AG09319 (cell line): ENCODE measurements around the gene TCERG1L.
"Not testable (repeated sequence)": the region's sequence is repeated elsewhere in the genome, so short reads cannot be mapped to it uniquely, and the experiment has no call there.

Experiments used
- DNase-seq: peaks from one replicate; pipeline ENCODE4 v3.0.0-alpha.2; 2010; ENCODE audit warnings: low read depth; ENCODE audit errors: extremely low read depth
- TF ChIP-seq, protein P1 (sequence below): IDR thresholded peaks from 2 replicates; pipeline ENCODE4 v1.5.1; 2011; ENCODE audit warnings: low read depth, mild to moderate bottlenecking, inconsistent platforms, low read length, moderate library complexity

Gene TCERG1L

GRCh38 chr10:131176907-131177306, 134.6 kb downstream of the TCERG1L start:
- DNase-seq: no peak
- TF ChIP-seq, protein P1, sequence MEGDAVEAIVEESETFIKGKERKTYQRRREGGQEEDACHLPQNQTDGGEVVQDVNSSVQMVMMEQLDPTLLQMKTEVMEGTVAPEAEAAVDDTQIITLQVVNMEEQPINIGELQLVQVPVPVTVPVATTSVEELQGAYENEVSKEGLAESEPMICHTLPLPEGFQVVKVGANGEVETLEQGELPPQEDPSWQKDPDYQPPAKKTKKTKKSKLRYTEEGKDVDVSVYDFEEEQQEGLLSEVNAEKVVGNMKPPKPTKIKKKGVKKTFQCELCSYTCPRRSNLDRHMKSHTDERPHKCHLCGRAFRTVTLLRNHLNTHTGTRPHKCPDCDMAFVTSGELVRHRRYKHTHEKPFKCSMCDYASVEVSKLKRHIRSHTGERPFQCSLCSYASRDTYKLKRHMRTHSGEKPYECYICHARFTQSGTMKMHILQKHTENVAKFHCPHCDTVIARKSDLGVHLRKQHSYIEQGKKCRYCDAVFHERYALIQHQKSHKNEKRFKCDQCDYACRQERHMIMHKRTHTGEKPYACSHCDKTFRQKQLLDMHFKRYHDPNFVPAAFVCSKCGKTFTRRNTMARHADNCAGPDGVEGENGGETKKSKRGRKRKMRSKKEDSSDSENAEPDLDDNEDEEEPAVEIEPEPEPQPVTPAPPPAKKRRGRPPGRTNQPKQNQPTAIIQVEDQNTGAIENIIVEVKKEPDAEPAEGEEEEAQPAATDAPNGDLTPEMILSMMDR: no peak

DNA sequence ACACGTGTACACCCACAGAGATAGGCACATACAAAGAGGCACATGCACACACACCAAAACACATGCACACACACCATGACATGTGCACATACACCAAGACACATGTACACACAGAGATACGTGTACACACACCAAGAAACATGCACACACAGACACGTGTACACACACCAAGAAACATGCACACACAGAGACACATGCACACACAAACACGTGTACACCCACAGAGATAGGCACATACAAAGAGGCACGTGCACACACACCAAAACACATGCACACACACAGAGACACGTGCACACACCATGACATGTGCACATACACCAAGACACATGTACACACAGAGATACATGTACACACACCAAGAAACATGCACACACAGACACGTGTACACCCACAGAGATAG, 135.2 kb downstream of the TCERG1L start:
- not testable (repeated sequence) for DNase-seq

DNA sequence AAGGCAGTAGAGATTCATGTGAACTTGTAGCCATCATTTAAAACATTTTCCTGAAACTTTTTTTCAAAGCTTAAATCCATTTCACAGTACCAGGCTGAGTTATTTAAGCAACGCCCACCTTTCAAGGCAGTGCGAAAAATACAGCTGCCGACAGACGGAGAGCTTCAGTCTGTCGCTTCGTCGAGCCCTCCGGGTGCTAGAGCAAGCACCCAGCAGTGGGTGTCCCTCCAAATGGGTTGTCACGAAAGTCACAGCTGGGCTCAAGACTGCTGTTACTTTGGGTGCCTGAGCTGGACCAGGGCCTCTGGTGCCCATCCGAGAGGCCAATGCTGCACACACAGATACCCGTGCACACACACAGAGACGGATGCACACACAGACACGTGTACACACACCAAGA, 135.6 kb downstream of the TCERG1L start:
- TF ChIP-seq, protein P1: no peak
- no peak for DNase-seq

DNA sequence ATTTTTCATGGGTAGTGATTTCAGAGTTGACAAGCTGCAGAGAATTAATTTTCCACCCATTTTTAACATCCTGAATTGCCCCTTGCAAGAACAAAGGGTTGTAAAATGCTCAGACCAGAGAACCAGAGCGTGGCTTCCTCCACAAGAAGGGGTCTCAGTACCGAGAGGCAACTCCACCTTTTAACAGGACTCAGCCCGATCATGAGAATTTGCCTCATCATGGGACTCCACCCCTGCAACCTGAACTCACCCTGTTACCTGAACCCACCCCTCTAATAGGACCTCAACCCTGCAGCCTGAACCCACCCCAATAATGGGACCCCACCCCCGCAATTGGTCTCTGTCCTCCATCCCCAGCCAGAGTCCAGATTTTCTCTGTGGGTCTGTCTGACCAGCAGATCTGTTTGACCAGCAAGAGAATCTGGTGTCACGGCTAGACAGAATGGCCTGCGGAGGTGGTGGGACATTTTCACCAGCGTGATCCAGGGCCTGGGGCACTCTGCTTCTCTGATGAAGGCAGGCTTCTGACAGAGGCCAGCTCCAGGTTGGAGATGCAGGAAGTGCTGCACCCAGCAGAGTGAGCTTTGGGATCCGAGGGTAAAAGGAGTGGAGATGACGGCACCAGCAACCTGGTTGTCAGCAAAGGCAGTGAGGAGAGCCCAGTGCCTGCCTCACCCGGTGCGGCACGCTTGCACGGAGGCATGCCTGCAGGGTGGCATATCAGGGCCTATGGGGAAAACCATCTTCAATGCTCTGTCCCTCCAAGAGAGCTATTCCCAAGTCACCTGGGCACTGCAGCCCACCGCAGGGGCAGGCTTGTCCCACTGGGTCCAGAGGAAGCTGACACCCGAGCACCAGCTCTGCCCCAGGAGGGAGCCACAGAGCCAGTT, 136.6 kb downstream of the TCERG1L start:
- no peak for DNase-seq

GRCh38 chr10:131174211-131174565, 137.3 kb downstream of the TCERG1L start:
- no peak for DNase-seq
- TF ChIP-seq, protein P1: no peak

More for the DNA sequence above, 136.6 kb downstream of the TCERG1L start:
- TF ChIP-seq, protein P1: no peak

DNA sequence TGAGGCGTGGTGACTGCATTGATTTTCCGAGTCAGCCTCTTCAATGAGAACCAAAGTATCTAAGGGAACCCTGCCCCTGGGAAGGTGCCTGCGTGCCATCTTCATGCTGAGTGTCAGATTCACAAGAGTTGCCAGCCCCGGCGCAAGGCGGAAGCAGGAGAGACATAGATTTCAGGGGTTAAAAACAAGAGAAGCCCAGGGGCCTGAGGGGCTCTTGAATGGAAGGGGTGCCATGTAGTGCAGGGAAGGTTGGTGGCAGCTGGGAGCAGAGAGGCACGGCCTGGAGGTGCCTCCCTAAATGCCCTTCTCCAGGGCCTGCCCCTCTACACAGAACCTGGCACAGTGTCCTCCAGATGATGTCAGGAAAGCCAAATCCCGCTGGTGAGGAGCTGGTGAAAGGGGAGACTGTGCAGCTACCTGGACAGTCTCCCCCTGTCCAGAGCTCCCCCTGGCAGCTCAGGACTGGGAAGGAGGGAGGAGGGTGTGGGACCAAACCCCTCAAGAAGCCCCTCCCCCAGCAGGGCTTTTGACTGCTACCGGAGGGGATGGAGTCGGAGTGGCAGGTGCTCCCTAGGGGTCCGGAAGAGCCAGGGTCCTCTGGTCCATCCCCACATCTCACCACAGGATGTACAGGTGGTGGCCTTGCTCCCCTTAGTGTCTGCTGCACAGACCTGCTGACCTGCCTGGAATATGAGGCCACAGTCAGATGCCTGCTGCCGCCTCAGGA, 137.9 kb downstream of the TCERG1L start:
- TF ChIP-seq, protein P1: no peak
- DNase-seq: no peak

DNA sequence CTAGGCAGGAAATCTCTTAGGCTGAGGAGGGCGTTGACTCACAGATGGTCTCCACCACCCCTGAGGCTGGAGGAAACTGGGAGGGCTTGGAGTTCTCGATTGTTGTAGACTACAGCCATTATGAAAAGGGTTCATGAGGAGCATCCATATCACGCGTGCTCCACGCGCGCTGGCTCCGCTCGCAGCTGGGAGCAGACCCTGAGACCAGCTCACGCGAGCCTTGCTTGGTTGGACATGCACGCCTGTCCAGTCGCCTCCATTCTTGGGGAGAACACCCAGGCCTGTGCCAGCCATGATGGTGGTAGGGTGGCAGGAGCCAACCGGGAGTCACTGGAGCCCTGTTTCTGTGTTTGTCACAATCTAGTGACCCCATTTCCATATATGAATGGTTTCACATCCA, 139.1 kb downstream of the TCERG1L start:
- TF ChIP-seq, protein P1: no peak
- DNase-seq: no peak
